HG02798 (cell line): ENCODE data around the gene MTR.

Experiments used
- ATAC-seq: cut with Tn5 transposase; IDR thresholded peaks from one replicate; pipeline ENCODE4 v1.9.1; 2021; ENCODE audit warnings: mild to moderate bottlenecking; ENCODE audit not compliant: unreplicated experiment, poor library complexity

The MTR gene

GRCh38 chr1:236773919-236774318 is 21.2 kb upstream of the MTR start:
- no peak for ATAC-seq

GRCh38 chr1:236774926-236775325 is 20.2 kb upstream of the MTR start:
- no peak for ATAC-seq

- ATAC-seq = no peak
Measured at GRCh38 chr1:236779312-236779711, 15.8 kb upstream of the MTR start.

- no peak for ATAC-seq
Measured at GRCh38 chr1:236785477-236785876, 9.6 kb upstream of the MTR start.

GRCh38 chr1:236786453-236786852 is 8.6 kb upstream of the MTR start:
- no peak for ATAC-seq

GRCh38 chr1:236794585-236795034 is 482 bp upstream of the MTR start:
- no peak for ATAC-seq

- peak; percentile 22 for ATAC-seq
Measured at GRCh38 chr1:236795757-236796667, 920 bp downstream of the MTR start.

GRCh38 chr1:236799001-236799400 is 3.9 kb downstream of the MTR start:
- ATAC-seq = no peak

- no peak for ATAC-seq
Measured at GRCh38 chr1:236800002-236800620, 5.0 kb downstream of the MTR start.

GRCh38 chr1:236800623-236801022 is 5.5 kb downstream of the MTR start:
- ATAC-seq = no peak

- no peak for ATAC-seq
Measured at GRCh38 chr1:236802264-236802663, 7.2 kb downstream of the MTR start.

- ATAC-seq = no peak
Measured at GRCh38 chr1:236806634-236807033, 11.5 kb downstream of the MTR start.

GRCh38 chr1:236808005-236808404 is 12.9 kb downstream of the MTR start:
- no peak for ATAC-seq

GRCh38 chr1:236808564-236809130 is 13.6 kb downstream of the MTR start:
- no peak for ATAC-seq

- no peak for ATAC-seq
Measured at GRCh38 chr1:236809148-236809547, 14.1 kb downstream of the MTR start.

GRCh38 chr1:236810018-236810417 is 14.9 kb downstream of the MTR start:
- no peak for ATAC-seq

- no peak for ATAC-seq
Measured at GRCh38 chr1:236812334-236813030, 17.4 kb downstream of the MTR start.

- ATAC-seq = no peak
Measured at GRCh38 chr1:236815941-236816340, 20.8 kb downstream of the MTR start.

GRCh38 chr1:236819856-236820255 is 24.8 kb downstream of the MTR start:
- no peak for ATAC-seq

GRCh38 chr1:236821091-236821627 is 26.1 kb downstream of the MTR start:
- no peak for ATAC-seq
